Fibroblast of mammary gland (primary cell): ENCODE data around the gene CDK15.

Experiments used
- DNase-seq: peaks from one replicate; pipeline ENCODE4 v3.0.0-alpha.2; 2010; ENCODE audit warnings: low read depth
- H3K4me3 ChIP-seq: 2 replicates; pipeline ENCODE4 v1.5.1; 2011; ENCODE audit warnings: low read depth, mild to moderate bottlenecking, low read length, moderate library complexity; ENCODE audit not compliant: control insufficient read depth
- TF ChIP-seq, protein P1 (sequence below): conservative IDR thresholded peaks from 2 replicates; pipeline ENCODE4 v1.5.1; 2011; ENCODE audit warnings: low read depth, low read length, inconsistent platforms; ENCODE audit not compliant: control insufficient read depth, insufficient read depth

CDK15 gene

DNA sequence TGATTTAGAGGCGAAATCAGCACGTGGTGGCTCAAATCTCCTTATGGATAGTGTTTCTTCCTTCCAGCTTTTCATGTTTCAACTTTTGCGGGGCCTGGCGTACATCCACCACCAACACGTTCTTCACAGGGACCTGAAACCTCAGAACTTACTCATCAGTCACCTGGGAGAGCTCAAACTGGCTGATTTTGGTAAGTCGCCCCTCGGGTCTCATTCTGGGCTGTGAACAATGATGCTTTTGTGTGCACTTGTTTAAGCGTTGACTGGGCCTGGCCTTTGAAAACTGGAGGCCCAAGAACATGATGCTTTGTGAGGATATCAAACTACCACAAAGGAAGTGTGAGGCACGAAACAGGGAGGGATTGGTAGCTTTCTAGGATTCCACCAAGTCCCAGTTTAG, 27.4 kb downstream of the CDK15 start:
- no peak overlapping the region for H3K4me3 ChIP-seq
- TF ChIP-seq, protein P1, sequence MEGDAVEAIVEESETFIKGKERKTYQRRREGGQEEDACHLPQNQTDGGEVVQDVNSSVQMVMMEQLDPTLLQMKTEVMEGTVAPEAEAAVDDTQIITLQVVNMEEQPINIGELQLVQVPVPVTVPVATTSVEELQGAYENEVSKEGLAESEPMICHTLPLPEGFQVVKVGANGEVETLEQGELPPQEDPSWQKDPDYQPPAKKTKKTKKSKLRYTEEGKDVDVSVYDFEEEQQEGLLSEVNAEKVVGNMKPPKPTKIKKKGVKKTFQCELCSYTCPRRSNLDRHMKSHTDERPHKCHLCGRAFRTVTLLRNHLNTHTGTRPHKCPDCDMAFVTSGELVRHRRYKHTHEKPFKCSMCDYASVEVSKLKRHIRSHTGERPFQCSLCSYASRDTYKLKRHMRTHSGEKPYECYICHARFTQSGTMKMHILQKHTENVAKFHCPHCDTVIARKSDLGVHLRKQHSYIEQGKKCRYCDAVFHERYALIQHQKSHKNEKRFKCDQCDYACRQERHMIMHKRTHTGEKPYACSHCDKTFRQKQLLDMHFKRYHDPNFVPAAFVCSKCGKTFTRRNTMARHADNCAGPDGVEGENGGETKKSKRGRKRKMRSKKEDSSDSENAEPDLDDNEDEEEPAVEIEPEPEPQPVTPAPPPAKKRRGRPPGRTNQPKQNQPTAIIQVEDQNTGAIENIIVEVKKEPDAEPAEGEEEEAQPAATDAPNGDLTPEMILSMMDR, result no peak
- no peak for DNase-seq

- no peak overlapping the region for H3K4me3 ChIP-seq
- no peak for DNase-seq
- TF ChIP-seq, protein P1, result no peak
These were observed 28.7 kb downstream of the CDK15 start for GRCh38 chr2:201835066-201835465.

DNA sequence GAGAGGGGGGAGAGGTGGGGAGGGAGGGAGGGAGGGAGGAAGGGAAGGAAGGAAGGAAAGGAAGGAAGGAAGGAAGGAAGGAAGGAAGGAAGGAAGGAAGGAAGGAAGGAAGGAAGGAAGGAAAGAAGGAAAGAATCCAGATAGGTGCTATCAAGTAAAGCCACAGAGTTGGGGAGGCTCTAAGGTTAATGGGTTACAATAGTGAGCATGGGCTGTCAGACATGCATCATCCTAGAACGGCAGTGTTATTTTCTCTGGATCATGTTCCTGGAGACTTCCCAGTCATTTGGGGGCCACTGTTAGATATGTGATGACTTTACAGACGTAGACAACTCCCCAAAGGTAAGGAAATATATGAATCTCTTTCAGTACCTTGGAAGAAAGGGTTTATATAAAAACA, 31.1 kb downstream of the CDK15 start:
- no peak for DNase-seq
- H3K4me3 ChIP-seq, result no peak overlapping the region
- TF ChIP-seq, protein P1, result no peak

- DNase-seq, result no peak
- H3K4me3 ChIP-seq, result no peak overlapping the region
- TF ChIP-seq, protein P1, result no peak
These were observed 31.6 kb downstream of the CDK15 start for GRCh38 chr2:201837824-201838431.

GRCh38 chr2:201839727-201840126, 33.4 kb downstream of the CDK15 start:
- DNase-seq, result no peak
- TF ChIP-seq, protein P1, result no peak

GRCh38 chr2:201840726-201841125, 34.4 kb downstream of the CDK15 start:
- TF ChIP-seq, protein P1, result no peak
- DNase-seq, result no peak

More at GRCh38 chr2:201839727-201840126, 33.4 kb downstream of the CDK15 start:
- no peak overlapping the region for H3K4me3 ChIP-seq

More at GRCh38 chr2:201840726-201841125, 34.4 kb downstream of the CDK15 start:
- no peak overlapping the region for H3K4me3 ChIP-seq
